H1 (cell line): ENCODE results near the gene ZNF648. TPM values are rescaled to one million over a fixed set of nuclear protein-coding genes. Genes with fewer than 3 reads are reported as not detected.

ENCODE experiments used
- CTCF ChIA-PET: fragments of 300-600 bp; sonication (Branson Sonifier 250); formaldehyde crosslinking; loops from one replicate; lab custom pipeline; 2021; ENCODE audit not compliant: partially characterized antibody; lab: Charles Lee
- POLR2A ChIA-PET: fragments of 300-600 bp; sonication (Branson Sonifier 250); formaldehyde crosslinking; loops from one replicate; lab custom pipeline; 2021; ENCODE audit warnings: inconsistent platforms; ENCODE audit not compliant: partially characterized antibody; lab: Charles Lee
- DNase-seq, 2 experiments: peaks; one replicate each; pipeline versions ENCODE4 v3.0.0 to v3.0.0-alpha.2; 2010 to 2022; ENCODE audit warnings: low spot score in 2 of 2, low read depth in 1 of 2, mixed read lengths in 1 of 2
- FAIRE-seq: peaks from 2 replicates; lab custom pipeline; 2011; peaks lifted over from hg19 to GRCh38; lab: Jason Lieb, UNC
- H2AFZ ChIP-seq: 2 replicates; pipeline ENCODE4 v1.8.1; 2012; ENCODE audit warnings: low read length, inconsistent platforms
- H2AK5ac ChIP-seq: 2 replicates; pipeline ENCODE4 v1.6.1; 2013; ENCODE audit warnings: low read depth, low read length
- H2BK120ac ChIP-seq: replicated peaks from 2 replicates; pipeline ENCODE3; 2013; ENCODE audit warnings: low read depth, low read length, inconsistent platforms
- H2BK12ac ChIP-seq: 2 replicates; pipeline ENCODE4 v1.6.1; 2013; ENCODE audit warnings: low read depth, low read length
- H2BK15ac ChIP-seq: 2 replicates; pipeline ENCODE4 v1.6.1; 2013; ENCODE audit warnings: low read length
- H2BK20ac ChIP-seq: 2 replicates; pipeline ENCODE4 v1.6.1; 2013; ENCODE audit warnings: low read length
- H2BK5ac ChIP-seq: 2 replicates; pipeline ENCODE4 v1.6.1; 2013; ENCODE audit warnings: low read depth, low read length
- H3K14ac ChIP-seq: 2 replicates; pipeline ENCODE4 v1.6.1; 2013; ENCODE audit warnings: inconsistent platforms; ENCODE audit not compliant: insufficient read length
- H3K18ac ChIP-seq: 2 replicates; pipeline ENCODE4 v1.6.1; 2013; ENCODE audit warnings: low read length; ENCODE audit errors: extremely low read depth
- H3K23ac ChIP-seq: 2 replicates; pipeline ENCODE4 v1.6.1; 2013; ENCODE audit warnings: inconsistent platforms; ENCODE audit not compliant: insufficient read length
- H3K23me2 ChIP-seq: 2 replicates; pipeline ENCODE4 v1.6.1; 2013; ENCODE audit warnings: low read depth, low read length
- H3K27ac ChIP-seq: 2 replicates; pipeline ENCODE4 v1.6.1; 2011; ENCODE audit warnings: low read depth, low read length, inconsistent platforms
- H3K27me3 ChIP-seq, 4 experiments: replicated peaks in 1 of 4; 1 replicate in 1 of 4; 2 replicates in 3 of 4; pipeline versions ENCODE4 v1.6.1 to v1.8.1; 2011 to 2013; ENCODE audit warnings: low read length in 3 of 4, mild to moderate bottlenecking in 3 of 4, inconsistent platforms in 2 of 4, mixed read lengths in 2 of 4, moderate library complexity in 1 of 4; ENCODE audit not compliant: control insufficient read depth in 3 of 4, insufficient read depth in 3 of 4; ENCODE audit errors: extremely low read depth in 1 of 4
- H3K36me3 ChIP-seq, 4 experiments: 2 replicates each; pipeline versions ENCODE4 v1.6.1 to v1.8.1; 2011 to 2013; ENCODE audit warnings: mild to moderate bottlenecking in 4 of 4, low read length in 3 of 4, moderate library complexity in 2 of 4, control low read depth in 1 of 4, inconsistent platforms in 1 of 4; ENCODE audit not compliant: insufficient read depth in 4 of 4, control insufficient read depth in 2 of 4
- H3K4ac ChIP-seq: replicated peaks from 2 replicates; pipeline ENCODE3; 2013; ENCODE audit warnings: low read length, low read depth, mixed read lengths, inconsistent platforms; ENCODE audit not compliant: insufficient read length
- H3K4me1 ChIP-seq, 4 experiments: replicated peaks in 1 of 4; 1 replicate in 1 of 4; 2 replicates in 3 of 4; pipeline versions ENCODE4 v1.6.1 to v1.8.1; 2011 to 2013; ENCODE audit warnings: low read length in 3 of 4, inconsistent platforms in 2 of 4, mixed read lengths in 1 of 4; ENCODE audit not compliant: insufficient read depth in 4 of 4, control insufficient read depth in 3 of 4
- H3K4me2 ChIP-seq, 2 experiments: 2 replicates each; pipeline versions ENCODE4 v1.6.1 to v1.8.1; 2011 to 2013; ENCODE audit warnings: low read depth in 2 of 2, low read length in 2 of 2, control low read depth in 1 of 2, inconsistent platforms in 1 of 2, mild to moderate bottlenecking in 1 of 2; ENCODE audit not compliant: insufficient read depth in 1 of 2
- H3K4me3 ChIP-seq, 4 experiments: fragments of 200-600, 300-600 bp in 1 of 4; sonication (generic), shearing (Covaris generic), sonication (Bioruptor Twin) in 1 of 4; 2 replicates each; pipeline versions ENCODE4 v1.5.1 to v1.8.1; 2011 to 2016; ENCODE audit warnings: low read length in 4 of 4, low read depth in 3 of 4, control low read depth in 2 of 4, inconsistent platforms in 2 of 4, mild to moderate bottlenecking in 2 of 4, mixed read lengths in 1 of 4, moderate library complexity in 1 of 4; ENCODE audit not compliant: insufficient read depth in 2 of 4; ENCODE audit errors: extremely low read depth in 1 of 4
- H3K56ac ChIP-seq: replicated peaks from 2 replicates; pipeline ENCODE3; 2013; ENCODE audit warnings: low read depth, mild to moderate bottlenecking, mixed read lengths, low read length, inconsistent platforms; ENCODE audit not compliant: insufficient read length
- H3K79me1 ChIP-seq: 2 replicates; pipeline ENCODE4 v1.6.1; 2013; ENCODE audit warnings: low read depth, low read length, control low read depth
- H3K79me2 ChIP-seq, 2 experiments: 2 replicates each; pipeline versions ENCODE4 v1.6.1 to v1.8.1; 2012 to 2013; ENCODE audit warnings: low read length in 2 of 2, mild to moderate bottlenecking in 2 of 2, inconsistent platforms in 1 of 2; ENCODE audit not compliant: insufficient read depth in 2 of 2, control insufficient read depth in 1 of 2
- H3K9ac ChIP-seq, 4 experiments: replicated peaks in 1 of 4; 1 replicate in 1 of 4; 2 replicates in 3 of 4; pipeline versions ENCODE4 v1.6.1 to v1.8.1; 2011 to 2013; ENCODE audit warnings: low read depth in 3 of 4, low read length in 3 of 4, control low read depth in 2 of 4, mild to moderate bottlenecking in 2 of 4, moderate library complexity in 2 of 4, inconsistent platforms in 1 of 4; ENCODE audit errors: extremely low read depth in 1 of 4
- H3K9me3 ChIP-seq, 2 experiments: 2 replicates each; pipeline versions ENCODE4 v1.6.1 to v1.8.1; 2012 to 2013; ENCODE audit warnings: mild to moderate bottlenecking in 2 of 2, moderate library complexity in 2 of 2, control low read depth in 1 of 2, inconsistent platforms in 1 of 2, low read depth in 1 of 2, low read length in 1 of 2, mixed read lengths in 1 of 2; ENCODE audit not compliant: insufficient read depth in 2 of 2
- H4K20me1 ChIP-seq, 2 experiments: replicated peaks in 1 of 2; 2 replicates each; pipeline versions ENCODE3 to v1.8.1; 2011 to 2013; ENCODE audit warnings: inconsistent platforms in 2 of 2, low read length in 2 of 2, mild to moderate bottlenecking in 1 of 2; ENCODE audit not compliant: insufficient read depth in 2 of 2, control insufficient read depth in 1 of 2
- H4K5ac ChIP-seq: 2 replicates; pipeline ENCODE4 v1.6.1; 2013; ENCODE audit warnings: low read length, low read depth, mixed read lengths, inconsistent platforms; ENCODE audit not compliant: insufficient read length
- H4K8ac ChIP-seq: 2 replicates; pipeline ENCODE4 v1.8.0; 2013; ENCODE audit warnings: mild to moderate bottlenecking, moderate library complexity, low read length, inconsistent platforms; ENCODE audit not compliant: insufficient read depth; ENCODE audit errors: extremely low read depth
- H4K91ac ChIP-seq: replicated peaks from 2 replicates; pipeline ENCODE3; 2013; ENCODE audit warnings: low read length, mixed read lengths, inconsistent platforms; ENCODE audit not compliant: insufficient read length
- BCL11A ChIP-seq, 2 experiments: IDR thresholded peaks; one replicate each; pipeline ENCODE4 v1.6.1; 2011; ENCODE audit warnings: low read depth in 2 of 2, low read length in 2 of 2, mild to moderate bottlenecking in 2 of 2
- GABPA ChIP-seq: IDR thresholded peaks from 2 replicates; pipeline ENCODE4 v1.6.1; 2011; ENCODE audit warnings: mild to moderate bottlenecking, low read length, moderate library complexity, borderline replicate concordance; ENCODE audit not compliant: insufficient read depth
- HDAC2 ChIP-seq, 2 experiments: fragments of 300-600 bp in 1 of 2; sonication (generic) in 1 of 2; IDR thresholded peaks; 2 replicates each; pipeline ENCODE4 v1.6.1; 2011 to 2012; ENCODE audit warnings: low read depth in 2 of 2, low read length in 2 of 2, mild to moderate bottlenecking in 2 of 2, moderate library complexity in 2 of 2, borderline replicate concordance in 1 of 2, inconsistent platforms in 1 of 2
- KDM4A ChIP-seq: IDR thresholded peaks from one replicate; pipeline ENCODE4 v1.7.1; 2012; ENCODE audit warnings: low read depth, mild to moderate bottlenecking, moderate library complexity, low read length, inconsistent platforms; ENCODE audit not compliant: severe bottlenecking
- MAX ChIP-seq: IDR thresholded peaks from 2 replicates; pipeline ENCODE4 v1.6.1; 2012; ENCODE audit warnings: inconsistent platforms
- NRF1 ChIP-seq: IDR thresholded peaks from 2 replicates; pipeline ENCODE4 v1.6.1; 2011; ENCODE audit warnings: mild to moderate bottlenecking, low read depth, low read length, improper control_type of control experiment
- RNF2 ChIP-seq: fragments of 200-900, 300-1000 bp; sonication (generic); IDR thresholded peaks from 2 replicates; pipeline ENCODE4 v1.7.1; 2016; ENCODE audit warnings: borderline replicate concordance, low read depth, mild to moderate bottlenecking, antibody characterized with exemption, low read length; ENCODE audit not compliant: poor library complexity, severe bottlenecking; ENCODE audit errors: missing control alignments
- TBP ChIP-seq: IDR thresholded peaks from 2 replicates; pipeline ENCODE4 v1.6.1; 2011; ENCODE audit warnings: low read depth, low read length, improper control_type of control experiment
- WGBS, 2 experiments: shearing (Covaris generic) in 1 of 2; methylation state at CpG; one replicate each; pipeline versions ENCODE4 v1.1.6 to v1.1.7; 2013 to 2015; ENCODE audit warnings: low lambda C conversion rate in 2 of 2, mixed read lengths in 2 of 2, inconsistent platforms in 1 of 2, low coverage in 1 of 2, missing lambda C conversion rate in 1 of 2; ENCODE audit not compliant: insufficient replicate concordance in 2 of 2, insufficient coverage in 1 of 2, insufficient read length in 1 of 2; ENCODE audit errors: extremely low coverage in 1 of 2, missing lambda C conversion rate in 1 of 2; 5-methylcytosine and 5-hydroxymethylcytosine counted together
- polyA plus RNA-seq, 7 experiments: library from polyadenylated mRNA; depleted of rRNA in 3 of 7; stranded (reverse) in 5 of 7; unstranded in 2 of 7; fragments of >200 nt in 5 of 7; fragments of 200-250 nt in 2 of 7; gene quantifications; 1 replicate in 5 of 7; 2 replicates in 1 of 7; 4 replicates in 1 of 7; pipeline versions ENCODE4 v1.2.1 to v1.2.3, GENCODE V29; 2011 to 2013; ENCODE audit warnings: missing spikeins in 2 of 7, mixed read lengths in 2 of 7
- total RNA-seq: library from RNA; stranded (reverse); fragmentation: NEBNext Ultra II Directional; extraction: Animal tissue kit (Norgen Biotek cat#: 25700); gene quantifications from 2 replicates; pipeline ENCODE4 v1.2.1, GENCODE V29; 2021

Gene ZNF648
- total and polyA plus RNA-seq, 2 of the 8 experiments (the other 6 are each of a cell fraction or from before 2014, with no cell fraction given) = 0.20 to 0.53 TPM

- Histone ChIP-seq H3K23ac (no peak overlapping the region), H3K27me3 (peaks cover 0 to 6% (median 4%) of the 10 kb centered on the region in 4 experiments; a peak in 3 of 7 replicates), H3K9me3 (no peaks in the 10 kb centered on the region), H2AK5ac (no peak overlapping the region), H3K36me3 (no peaks in the 10 kb centered on the region), H3K56ac (no peak overlapping the region), H3K79me2 (no peaks in the 10 kb centered on the region), H2BK120ac (no peak overlapping the region), H3K4me3 (no peak overlapping the region), H3K9ac (no peak overlapping the region), H2BK12ac (no peak overlapping the region), H3K14ac (no peak overlapping the region), H2AFZ (no peak overlapping the region), H3K4ac (no peak overlapping the region), H3K4me2 (no peak overlapping the region), H3K4me1 (no peaks in the 10 kb centered on the region; a peak in 1 of 7 replicates), H4K5ac (no peak overlapping the region), H2BK5ac (no peak overlapping the region), H4K91ac (no peak overlapping the region), H3K79me1 (no peaks in the 10 kb centered on the region), H4K8ac (no peak overlapping the region), H3K18ac (no peak overlapping the region), H3K23me2 (no peaks in the 10 kb centered on the region; the same call in 1 of the 2 replicates), H3K27ac (no peak overlapping the region), H2BK20ac (no peak overlapping the region), H4K20me1 (no peaks in the 10 kb centered on the region), H2BK15ac (no peak overlapping the region)
- no peak for DNase-seq
- FAIRE-seq = no peak
- CTCF ChIA-PET = interaction anchor here (0.6 to 4.8 kb wide), 18 partner anchors 9 to 574 kb away, joined by 3 to 48 read pairs (median 4); no protein-coding TSS in a partner anchor
- WGBS, 2 experiments = 89% methylated on average over 2 of the region's 2 CpGs; no CpG with 5 or more reads in 1 of the 2 experiments
- POLR2A ChIA-PET = interaction anchor here (0.9 kb wide), 1 partner anchor 534 kb away, joined by 3 read pairs; no protein-coding TSS in a partner anchor
- TF ChIP-seq MAX (no peak), TBP (no peak), GABPA (no peak), HDAC2 (IDR thresholded peaks at IDR 0.05; ENCODE audit: borderline replicate concordance in 1 of 2, low read depth in 2 of 2, low read length in 2 of 2) (no peak), BCL11A (IDR thresholded peaks at IDR 0.05; ENCODE audit: low read depth in 2 of 2, low read length in 2 of 2) (no peak), NRF1 (no peak), KDM4A (no peak), RNF2 (no peak)
Measured at GRCh38 chr1:182052355-182052754, 9.2 kb downstream of the ZNF648 start.
